GM23338 (cell line): ENCODE measurements around the gene TTC38. TPM values are rescaled to one million over a fixed set of nuclear protein-coding genes. Genes with fewer than 3 reads are reported as not detected.

Source experiments
- ATAC-seq: fragments of 200-7000 bp; cut with Tn5 transposase; 3 replicates; pipeline ENCODE4 v1.9.1; 2020
- DNase-seq: peaks from one replicate; pipeline ENCODE4 v3.0.0-alpha.2; 2015; ENCODE audit warnings: low spot score
- H2AFZ ChIP-seq: fragments of 200-600 bp; sonication (generic); 2 replicates; pipeline ENCODE4 v1.8.0; 2016; ENCODE audit warnings: antibody characterized with exemption, mild to moderate bottlenecking, moderate library complexity
- H3F3A ChIP-seq: fragments of 200-600 bp; sonication (generic); replicated peaks from 2 replicates; pipeline ENCODE4 v1.8.0; 2017; ENCODE audit warnings: antibody characterized with exemption, mixed run types, low read depth
- H3K27ac ChIP-seq: fragments of 200-600 bp; sonication (generic); 2 replicates; pipeline ENCODE4 v1.6.1; 2016; ENCODE audit warnings: low read depth
- H3K27me3 ChIP-seq: fragments of 200-600 bp; sonication (generic); 2 replicates; pipeline ENCODE4 v1.8.0; 2016; ENCODE audit warnings: mild to moderate bottlenecking, mixed run types, moderate library complexity; ENCODE audit not compliant: insufficient read depth
- H3K36me3 ChIP-seq: fragments of 200-600 bp; sonication (generic); 2 replicates; pipeline ENCODE4 v1.8.0; 2016; ENCODE audit warnings: mild to moderate bottlenecking; ENCODE audit not compliant: insufficient read depth
- H3K4me1 ChIP-seq: fragments of 200-600 bp; sonication (generic); 2 replicates; pipeline ENCODE4 v1.8.0; 2016; ENCODE audit warnings: mild to moderate bottlenecking, moderate library complexity; ENCODE audit not compliant: insufficient read depth
- H3K4me2 ChIP-seq: fragments of 200-600 bp; sonication (generic); 2 replicates; pipeline ENCODE4 v1.7.1; 2017; ENCODE audit warnings: mixed run types
- H3K4me3 ChIP-seq: fragments of 200-600 bp; sonication (generic); 2 replicates; pipeline ENCODE4 v1.6.1; 2016; ENCODE audit warnings: mixed run types
- H3K79me2 ChIP-seq: fragments of 200-600 bp; sonication (generic); replicated peaks from 2 replicates; pipeline ENCODE4 v1.8.0; 2017; ENCODE audit warnings: mild to moderate bottlenecking; ENCODE audit not compliant: insufficient read depth
- H3K9me2 ChIP-seq: fragments of 200-600 bp; sonication (generic); 2 replicates; pipeline ENCODE4 v1.8.0; 2017; ENCODE audit not compliant: insufficient read depth
- H4K20me1 ChIP-seq: fragments of 200-600 bp; sonication (generic); replicated peaks from 2 replicates; pipeline ENCODE4 v1.8.0; 2017; ENCODE audit warnings: mild to moderate bottlenecking; ENCODE audit not compliant: insufficient read depth
- H3K27ac Mint-ChIP-seq: 2 replicates; pipeline ENCODE4 v1.8.0; 2020; ENCODE audit warnings: inconsistent platforms, mild to moderate bottlenecking, moderate library complexity, mixed read lengths
- H3K27me3 Mint-ChIP-seq: 3 replicates; pipeline ENCODE4 v1.8.0; 2022; ENCODE audit warnings: low read depth, mild to moderate bottlenecking, moderate library complexity, mixed read lengths, inconsistent platforms; ENCODE audit not compliant: insufficient read depth, poor library complexity
- H3K36me3 Mint-ChIP-seq: 3 replicates; pipeline ENCODE4 v1.8.0; 2021; ENCODE audit warnings: low read depth, mild to moderate bottlenecking, inconsistent platforms, moderate library complexity, mixed read lengths
- H3K4me1 Mint-ChIP-seq: 3 replicates; pipeline ENCODE4 v1.8.0; 2020; ENCODE audit warnings: mild to moderate bottlenecking, inconsistent platforms, mixed read lengths
- H3K4me3 Mint-ChIP-seq: 3 replicates; pipeline ENCODE4 v1.8.0; 2021; ENCODE audit warnings: moderate library complexity, mild to moderate bottlenecking, inconsistent platforms, mixed read lengths
- H3K9me3 Mint-ChIP-seq: 3 replicates; pipeline ENCODE4 v1.8.0; 2020; ENCODE audit warnings: moderate library complexity, mild to moderate bottlenecking, inconsistent platforms, mixed read lengths
- CREB1 ChIP-seq: fragments of 250-450 bp; sonication (Bioruptor Pico); IDR thresholded peaks from 2 replicates; pipeline ENCODE4 v1.5.0; 2020; ENCODE audit warnings: low read depth, mild to moderate bottlenecking, moderate library complexity
- EZH2 ChIP-seq: fragments of 200-600 bp; sonication (generic); IDR thresholded peaks from one replicate; pipeline ENCODE4 v1.8.0; 2017; ENCODE audit warnings: antibody characterized with exemption, mild to moderate bottlenecking, low read depth; ENCODE audit not compliant: unreplicated experiment
- JUNB ChIP-seq: IDR thresholded peaks from one replicate; pipeline ENCODE4 v1.6.1; 2016; ENCODE audit warnings: antibody characterized with exemption; ENCODE audit not compliant: unreplicated experiment
- NANOG ChIP-seq: IDR thresholded peaks from 2 replicates; pipeline ENCODE4 v1.6.1; 2016; ENCODE audit warnings: antibody characterized with exemption, borderline replicate concordance
- POLR2AphosphoS5 ChIP-seq: IDR thresholded peaks from 2 replicates; pipeline ENCODE4 v1.6.1; 2016; ENCODE audit warnings: antibody characterized with exemption, low read depth
- STAT1 ChIP-seq: IDR thresholded peaks from one replicate; pipeline ENCODE4 v1.6.1; 2016; ENCODE audit warnings: antibody characterized with exemption; ENCODE audit not compliant: unreplicated experiment
- ZNF114 ChIP-seq: fragments of 250-450 bp; sonication (Bioruptor Pico); IDR thresholded peaks from 2 replicates; pipeline ENCODE4 v1.5.0; 2020; ENCODE audit warnings: mild to moderate bottlenecking, moderate library complexity
- ZNF331 ChIP-seq: fragments of 250-450 bp; sonication (Bioruptor Pico); IDR thresholded peaks from 2 replicates; pipeline ENCODE4 v1.5.0; 2020; ENCODE audit warnings: low read depth, mild to moderate bottlenecking, moderate library complexity
- polyA plus RNA-seq: library from polyadenylated mRNA; unstranded; fragments of >200 nt; fragmentation: Nextera tagmentation; extraction: Ambion mirVana; gene quantifications from 2 replicates; pipeline ENCODE4 v1.2.1, GENCODE V29; 2016
- total RNA-seq: library from RNA; depleted of rRNA; stranded (reverse); fragments of >200 nt; shearing (Covaris generic); gene quantifications from 2 replicates; pipeline ENCODE4 v1.2.3, GENCODE V29; 2014
- TF ChIP-seq, protein P1 (sequence below): IDR thresholded peaks from 2 replicates; pipeline ENCODE4 v1.6.1; 2016; ENCODE audit warnings: antibody characterized with exemption
- TF ChIP-seq, protein P2 (sequence below): IDR thresholded peaks from one replicate; pipeline ENCODE4 v1.6.1; 2018; ENCODE audit warnings: antibody characterized with exemption; ENCODE audit not compliant: unreplicated experiment
- TF ChIP-seq, protein P3 (sequence below): fragments of 250-450 bp; sonication (Bioruptor Pico); IDR thresholded peaks from 2 replicates; pipeline ENCODE4 v1.5.0; 2020; ENCODE audit warnings: mild to moderate bottlenecking, moderate library complexity
- TF ChIP-seq, protein P4 (sequence below), 2 experiments: fragments of 200-600 bp in 1 of 2; sonication (generic) in 1 of 2; conservative IDR thresholded peaks; 2 replicates each; pipeline versions ENCODE4 v1.5.1 to v1.6.1; 2016 to 2017; ENCODE audit warnings: antibody characterized with exemption in 2 of 2, low read depth in 2 of 2, mild to moderate bottlenecking in 2 of 2, moderate library complexity in 1 of 2

The TTC38 gene
- total and polyA plus RNA-seq, 2 experiments from 2014 or later: 11.8 to 46.6 TPM

DNA sequence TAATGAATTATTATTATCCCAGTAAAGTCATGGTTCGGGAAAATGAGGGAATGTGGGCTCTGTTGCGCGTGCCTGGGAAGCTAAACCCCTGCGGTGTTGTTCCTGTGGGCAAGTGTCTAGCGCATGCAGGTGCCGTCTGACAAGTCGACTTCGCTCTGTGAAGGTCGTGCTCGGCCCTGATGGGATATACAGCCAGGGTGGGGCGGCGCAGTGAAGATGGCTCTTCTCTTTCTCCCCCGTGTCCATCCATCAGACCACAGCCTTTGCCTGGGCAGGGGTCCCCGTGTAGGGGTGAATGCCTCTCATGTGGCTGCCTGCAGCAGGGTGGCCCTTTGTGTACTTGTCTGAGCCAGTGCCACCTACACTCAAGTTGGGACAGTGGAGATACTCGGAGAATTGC, 54.9 kb downstream of the TTC38 start:
- Histone ChIP-seq H3K36me3 (peaks cover 15% of the 10 kb centered on the region; the same call in 1 of the 2 replicates), H3F3A (no peaks in the 10 kb centered on the region), H3K4me3 (no peak overlapping the region), H4K20me1 (no peaks in the 10 kb centered on the region; the same call in none of the 2 replicates), H3K27me3 (no peaks in the 10 kb centered on the region), H3K79me2 (no peaks in the 10 kb centered on the region), H3K9me2 (no peaks in the 10 kb centered on the region), H3K4me2 (no peak overlapping the region), H3K27ac (no peak overlapping the region), H3K4me1 (no peaks in the 10 kb centered on the region), H2AFZ (no peak overlapping the region)
- Mint-ChIP-seq H3K27me3 (peaks cover 14% of the 10 kb centered on the region), H3K4me1 (no peaks in the 10 kb centered on the region), H3K4me3 (no peak overlapping the region), H3K36me3 (peaks cover 71% of the 10 kb centered on the region), H3K27ac (peak overlapping the region; percentile 40; the same call in 1 of the 2 replicates), H3K9me3 (no peaks in the 10 kb centered on the region)
- no peak for TF ChIP-seq POLR2AphosphoS5
- TF ChIP-seq, protein P1, sequence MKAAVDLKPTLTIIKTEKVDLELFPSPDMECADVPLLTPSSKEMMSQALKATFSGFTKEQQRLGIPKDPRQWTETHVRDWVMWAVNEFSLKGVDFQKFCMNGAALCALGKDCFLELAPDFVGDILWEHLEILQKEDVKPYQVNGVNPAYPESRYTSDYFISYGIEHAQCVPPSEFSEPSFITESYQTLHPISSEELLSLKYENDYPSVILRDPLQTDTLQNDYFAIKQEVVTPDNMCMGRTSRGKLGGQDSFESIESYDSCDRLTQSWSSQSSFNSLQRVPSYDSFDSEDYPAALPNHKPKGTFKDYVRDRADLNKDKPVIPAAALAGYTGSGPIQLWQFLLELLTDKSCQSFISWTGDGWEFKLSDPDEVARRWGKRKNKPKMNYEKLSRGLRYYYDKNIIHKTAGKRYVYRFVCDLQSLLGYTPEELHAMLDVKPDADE: no peak
- no peak for TF ChIP-seq STAT1
- TF ChIP-seq, protein P2, sequence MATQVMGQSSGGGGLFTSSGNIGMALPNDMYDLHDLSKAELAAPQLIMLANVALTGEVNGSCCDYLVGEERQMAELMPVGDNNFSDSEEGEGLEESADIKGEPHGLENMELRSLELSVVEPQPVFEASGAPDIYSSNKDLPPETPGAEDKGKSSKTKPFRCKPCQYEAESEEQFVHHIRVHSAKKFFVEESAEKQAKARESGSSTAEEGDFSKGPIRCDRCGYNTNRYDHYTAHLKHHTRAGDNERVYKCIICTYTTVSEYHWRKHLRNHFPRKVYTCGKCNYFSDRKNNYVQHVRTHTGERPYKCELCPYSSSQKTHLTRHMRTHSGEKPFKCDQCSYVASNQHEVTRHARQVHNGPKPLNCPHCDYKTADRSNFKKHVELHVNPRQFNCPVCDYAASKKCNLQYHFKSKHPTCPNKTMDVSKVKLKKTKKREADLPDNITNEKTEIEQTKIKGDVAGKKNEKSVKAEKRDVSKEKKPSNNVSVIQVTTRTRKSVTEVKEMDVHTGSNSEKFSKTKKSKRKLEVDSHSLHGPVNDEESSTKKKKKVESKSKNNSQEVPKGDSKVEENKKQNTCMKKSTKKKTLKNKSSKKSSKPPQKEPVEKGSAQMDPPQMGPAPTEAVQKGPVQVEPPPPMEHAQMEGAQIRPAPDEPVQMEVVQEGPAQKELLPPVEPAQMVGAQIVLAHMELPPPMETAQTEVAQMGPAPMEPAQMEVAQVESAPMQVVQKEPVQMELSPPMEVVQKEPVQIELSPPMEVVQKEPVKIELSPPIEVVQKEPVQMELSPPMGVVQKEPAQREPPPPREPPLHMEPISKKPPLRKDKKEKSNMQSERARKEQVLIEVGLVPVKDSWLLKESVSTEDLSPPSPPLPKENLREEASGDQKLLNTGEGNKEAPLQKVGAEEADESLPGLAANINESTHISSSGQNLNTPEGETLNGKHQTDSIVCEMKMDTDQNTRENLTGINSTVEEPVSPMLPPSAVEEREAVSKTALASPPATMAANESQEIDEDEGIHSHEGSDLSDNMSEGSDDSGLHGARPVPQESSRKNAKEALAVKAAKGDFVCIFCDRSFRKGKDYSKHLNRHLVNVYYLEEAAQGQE: no peak
- no peak for TF ChIP-seq JUNB
- TF ChIP-seq ZNF331: no peak
- TF ChIP-seq ZNF114 (CRISPR knock-in tag): no peak
- no peak for TF ChIP-seq NANOG
- TF ChIP-seq EZH2: no peak
- TF ChIP-seq, protein P3, sequence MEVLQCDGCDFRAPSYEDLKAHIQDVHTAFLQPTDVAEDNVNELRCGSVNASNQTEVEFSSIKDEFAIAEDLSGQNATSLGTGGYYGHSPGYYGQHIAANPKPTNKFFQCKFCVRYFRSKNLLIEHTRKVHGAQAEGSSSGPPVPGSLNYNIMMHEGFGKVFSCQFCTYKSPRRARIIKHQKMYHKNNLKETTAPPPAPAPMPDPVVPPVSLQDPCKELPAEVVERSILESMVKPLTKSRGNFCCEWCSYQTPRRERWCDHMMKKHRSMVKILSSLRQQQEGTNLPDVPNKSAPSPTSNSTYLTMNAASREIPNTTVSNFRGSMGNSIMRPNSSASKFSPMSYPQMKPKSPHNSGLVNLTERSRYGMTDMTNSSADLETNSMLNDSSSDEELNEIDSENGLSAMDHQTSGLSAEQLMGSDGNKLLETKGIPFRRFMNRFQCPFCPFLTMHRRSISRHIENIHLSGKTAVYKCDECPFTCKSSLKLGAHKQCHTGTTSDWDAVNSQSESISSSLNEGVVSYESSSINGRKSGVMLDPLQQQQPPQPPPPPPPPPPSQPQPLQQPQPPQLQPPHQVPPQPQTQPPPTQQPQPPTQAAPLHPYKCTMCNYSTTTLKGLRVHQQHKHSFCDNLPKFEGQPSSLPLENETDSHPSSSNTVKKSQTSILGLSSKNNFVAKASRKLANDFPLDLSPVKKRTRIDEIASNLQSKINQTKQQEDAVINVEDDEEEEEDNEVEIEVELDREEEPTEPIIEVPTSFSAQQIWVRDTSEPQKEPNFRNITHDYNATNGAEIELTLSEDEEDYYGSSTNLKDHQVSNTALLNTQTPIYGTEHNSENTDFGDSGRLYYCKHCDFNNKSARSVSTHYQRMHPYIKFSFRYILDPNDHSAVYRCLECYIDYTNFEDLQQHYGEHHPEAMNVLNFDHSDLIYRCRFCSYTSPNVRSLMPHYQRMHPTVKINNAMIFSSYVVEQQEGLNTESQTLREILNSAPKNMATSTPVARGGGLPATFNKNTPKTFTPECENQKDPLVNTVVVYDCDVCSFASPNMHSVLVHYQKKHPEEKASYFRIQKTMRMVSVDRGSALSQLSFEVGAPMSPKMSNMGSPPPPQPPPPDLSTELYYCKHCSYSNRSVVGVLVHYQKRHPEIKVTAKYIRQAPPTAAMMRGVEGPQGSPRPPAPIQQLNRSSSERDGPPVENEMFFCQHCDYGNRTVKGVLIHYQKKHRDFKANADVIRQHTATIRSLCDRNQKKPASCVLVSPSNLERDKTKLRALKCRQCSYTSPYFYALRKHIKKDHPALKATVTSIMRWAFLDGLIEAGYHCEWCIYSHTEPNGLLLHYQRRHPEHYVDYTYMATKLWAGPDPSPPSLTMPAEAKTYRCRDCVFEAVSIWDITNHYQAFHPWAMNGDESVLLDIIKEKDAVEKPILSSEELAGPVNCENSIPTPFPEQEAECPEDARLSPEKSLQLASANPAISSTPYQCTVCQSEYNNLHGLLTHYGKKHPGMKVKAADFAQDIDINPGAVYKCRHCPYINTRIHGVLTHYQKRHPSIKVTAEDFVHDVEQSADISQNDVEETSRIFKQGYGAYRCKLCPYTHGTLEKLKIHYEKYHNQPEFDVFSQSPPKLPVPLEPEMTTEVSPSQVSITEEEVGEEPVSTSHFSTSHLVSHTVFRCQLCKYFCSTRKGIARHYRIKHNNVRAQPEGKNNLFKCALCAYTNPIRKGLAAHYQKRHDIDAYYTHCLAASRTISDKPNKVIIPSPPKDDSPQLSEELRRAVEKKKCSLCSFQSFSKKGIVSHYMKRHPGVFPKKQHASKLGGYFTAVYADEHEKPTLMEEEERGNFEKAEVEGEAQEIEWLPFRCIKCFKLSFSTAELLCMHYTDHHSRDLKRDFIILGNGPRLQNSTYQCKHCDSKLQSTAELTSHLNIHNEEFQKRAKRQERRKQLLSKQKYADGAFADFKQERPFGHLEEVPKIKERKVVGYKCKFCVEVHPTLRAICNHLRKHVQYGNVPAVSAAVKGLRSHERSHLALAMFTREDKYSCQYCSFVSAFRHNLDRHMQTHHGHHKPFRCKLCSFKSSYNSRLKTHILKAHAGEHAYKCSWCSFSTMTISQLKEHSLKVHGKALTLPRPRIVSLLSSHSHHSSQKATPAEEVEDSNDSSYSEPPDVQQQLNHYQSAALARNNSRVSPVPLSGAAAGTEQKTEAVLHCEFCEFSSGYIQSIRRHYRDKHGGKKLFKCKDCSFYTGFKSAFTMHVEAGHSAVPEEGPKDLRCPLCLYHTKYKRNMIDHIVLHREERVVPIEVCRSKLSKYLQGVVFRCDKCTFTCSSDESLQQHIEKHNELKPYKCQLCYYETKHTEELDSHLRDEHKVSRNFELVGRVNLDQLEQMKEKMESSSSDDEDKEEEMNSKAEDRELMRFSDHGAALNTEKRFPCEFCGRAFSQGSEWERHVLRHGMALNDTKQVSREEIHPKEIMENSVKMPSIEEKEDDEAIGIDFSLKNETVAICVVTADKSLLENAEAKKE (CRISPR knock-in tag): no peak
- TF ChIP-seq CREB1 (CRISPR knock-in tag): no peak
- TF ChIP-seq, protein P4, sequence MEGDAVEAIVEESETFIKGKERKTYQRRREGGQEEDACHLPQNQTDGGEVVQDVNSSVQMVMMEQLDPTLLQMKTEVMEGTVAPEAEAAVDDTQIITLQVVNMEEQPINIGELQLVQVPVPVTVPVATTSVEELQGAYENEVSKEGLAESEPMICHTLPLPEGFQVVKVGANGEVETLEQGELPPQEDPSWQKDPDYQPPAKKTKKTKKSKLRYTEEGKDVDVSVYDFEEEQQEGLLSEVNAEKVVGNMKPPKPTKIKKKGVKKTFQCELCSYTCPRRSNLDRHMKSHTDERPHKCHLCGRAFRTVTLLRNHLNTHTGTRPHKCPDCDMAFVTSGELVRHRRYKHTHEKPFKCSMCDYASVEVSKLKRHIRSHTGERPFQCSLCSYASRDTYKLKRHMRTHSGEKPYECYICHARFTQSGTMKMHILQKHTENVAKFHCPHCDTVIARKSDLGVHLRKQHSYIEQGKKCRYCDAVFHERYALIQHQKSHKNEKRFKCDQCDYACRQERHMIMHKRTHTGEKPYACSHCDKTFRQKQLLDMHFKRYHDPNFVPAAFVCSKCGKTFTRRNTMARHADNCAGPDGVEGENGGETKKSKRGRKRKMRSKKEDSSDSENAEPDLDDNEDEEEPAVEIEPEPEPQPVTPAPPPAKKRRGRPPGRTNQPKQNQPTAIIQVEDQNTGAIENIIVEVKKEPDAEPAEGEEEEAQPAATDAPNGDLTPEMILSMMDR (conservative IDR thresholded peaks at IDR 0.05; ENCODE audit: low read depth in 2 of 2): no peak
- no peak for DNase-seq
- no peak for ATAC-seq
